B cell (primary cell): ENCODE results near the gene TRAM2. TPM values are rescaled to one million over a fixed set of nuclear protein-coding genes. Genes with fewer than 3 reads are reported as not detected.

Experiments
- ATAC-seq: fragments of 200-7000 bp; cut with Tn5 transposase; one replicate; pipeline ENCODE4 v1.10.0; 2021; ENCODE audit warnings: low read depth, mild to moderate bottlenecking, moderate number of reproducible peaks, moderate library complexity
- CTCF ChIA-PET: fragments of 350-600 bp; sonication (Branson Sonifier 250); formaldehyde crosslinking; loops from one replicate; lab custom pipeline; 2021; ENCODE audit warnings: antibody characterized with exemption, inconsistent platforms; lab: Charles Lee
- POLR2A ChIA-PET: fragments of 350-600 bp; sonication (Branson Sonifier 250); formaldehyde crosslinking; loops from one replicate; lab custom pipeline; 2021; ENCODE audit warnings: antibody characterized with exemption; lab: Charles Lee
- DNase-seq: peaks from one replicate; pipeline ENCODE4 v3.0.0; 2013
- H2AFZ ChIP-seq: 2 replicates; pipeline ENCODE4 v1.6.1; 2012; ENCODE audit warnings: mild to moderate bottlenecking, low read depth, low read length; ENCODE audit not compliant: insufficient read depth, poor library complexity, severe bottlenecking
- H3K27ac ChIP-seq, 2 donors: 1 replicate in 1 of 2; 2 replicates in 1 of 2; pipeline ENCODE4 v1.5.1; 2012 to 2013; ENCODE audit warnings: low read length in 2 of 2, mild to moderate bottlenecking in 2 of 2, moderate library complexity in 1 of 2
- H3K27me3 ChIP-seq, 4 experiments: fragments of 200-600 bp in 1 of 4; sonication (generic) in 1 of 4; replicated peaks in 1 of 4; 1 replicate in 2 of 4; 2 replicates in 2 of 4; pipeline versions ENCODE4 v1.6.1 to v1.7.0; 2013 to 2016; ENCODE audit warnings: low read length in 3 of 4, mild to moderate bottlenecking in 2 of 4, mixed read lengths in 1 of 4, moderate library complexity in 1 of 4; ENCODE audit not compliant: insufficient read depth in 4 of 4, control insufficient read depth in 3 of 4; ENCODE audit errors: control extremely low read depth in 1 of 4
- H3K36me3 ChIP-seq, 2 experiments: replicated peaks in 1 of 2; 1 replicate in 1 of 2; 2 replicates in 1 of 2; pipeline versions ENCODE4 v1.6.1 to v1.7.1; 2013; ENCODE audit warnings: low read length in 1 of 2; ENCODE audit not compliant: insufficient read depth in 2 of 2, control insufficient read depth in 1 of 2; ENCODE audit errors: control extremely low read depth in 1 of 2, extremely low read depth in 1 of 2
- H3K4me1 ChIP-seq, 2 donors: fragments of 200-600 bp in 1 of 2; sonication (generic) in 1 of 2; 1 replicate in 1 of 2; 2 replicates in 1 of 2; pipeline versions ENCODE4 v1.5.1 to v1.6.1; 2013 to 2017; ENCODE audit warnings: low read length in 2 of 2; ENCODE audit not compliant: control insufficient read depth in 2 of 2, insufficient read depth in 2 of 2
- H3K4me2 ChIP-seq: replicated peaks from 2 replicates; pipeline ENCODE3; 2012; ENCODE audit warnings: mild to moderate bottlenecking, low read depth, low read length; ENCODE audit not compliant: poor library complexity, severe bottlenecking
- H3K4me3 ChIP-seq, 5 experiments: fragments of 200-600 bp in 1 of 5; sonication (generic) in 1 of 5; 1 replicate in 3 of 5; 2 replicates in 2 of 5; pipeline versions ENCODE4 v1.5.1 to v1.7.0; 2011 to 2016; ENCODE audit warnings: low read length in 4 of 5, mild to moderate bottlenecking in 4 of 5, low read depth in 2 of 5, control low read depth in 1 of 5, moderate library complexity in 1 of 5; ENCODE audit not compliant: insufficient read depth in 1 of 5; ENCODE audit errors: control extremely low read depth in 1 of 5, extremely low read depth in 1 of 5
- H3K79me2 ChIP-seq: fragments of 200-600 bp; sonication (generic); one replicate; pipeline ENCODE4 v1.6.0; 2016; ENCODE audit warnings: low read length; ENCODE audit not compliant: control insufficient read depth, insufficient read depth
- H3K9ac ChIP-seq: fragments of 200-600 bp; sonication (generic); 2 replicates; pipeline ENCODE4 v1.6.1; 2017; ENCODE audit warnings: mild to moderate bottlenecking, low read length, moderate library complexity
- H3K9me3 ChIP-seq, 3 donors: one replicate each; pipeline versions ENCODE4 v1.6.1 to v1.7.1; 2013; ENCODE audit warnings: low read length in 2 of 3; ENCODE audit not compliant: control insufficient read depth in 2 of 3, insufficient read depth in 1 of 3; ENCODE audit errors: control extremely low read depth in 1 of 3
- H4K20me1 ChIP-seq: 2 replicates; pipeline ENCODE4 v1.6.0; 2012; ENCODE audit warnings: mild to moderate bottlenecking, low read length; ENCODE audit not compliant: insufficient read depth, control insufficient read depth, poor library complexity, severe bottlenecking
- H3K27ac Mint-ChIP-seq: one replicate; pipeline ENCODE4 v1.8.0; 2021; ENCODE audit warnings: mixed read lengths
- H3K27me3 Mint-ChIP-seq: one replicate; pipeline ENCODE4 v1.8.0; 2021; ENCODE audit warnings: mixed read lengths
- H3K4me1 Mint-ChIP-seq: one replicate; pipeline ENCODE4 v1.8.0; 2021; ENCODE audit warnings: mixed read lengths
- H3K4me3 Mint-ChIP-seq: one replicate; pipeline ENCODE4 v1.8.0; 2021; ENCODE audit warnings: mixed read lengths
- H3K9me3 Mint-ChIP-seq: one replicate; pipeline ENCODE4 v1.8.0; 2022; ENCODE audit warnings: mixed read lengths; ENCODE audit not compliant: insufficient read depth
- EZH2 ChIP-seq: IDR thresholded peaks from 2 replicates; pipeline ENCODE4 v1.6.1; 2012; ENCODE audit warnings: borderline replicate concordance, low read depth, mild to moderate bottlenecking, moderate library complexity, low read length; ENCODE audit not compliant: insufficient read depth, poor library complexity, severe bottlenecking
- WGBS: methylation state at CpG from one replicate; pipeline ENCODE4 v1.1.5; 2013; ENCODE audit warnings: missing lambda C conversion rate; ENCODE audit not compliant: insufficient coverage; 5-methylcytosine and 5-hydroxymethylcytosine counted together
- intact Hi-C: fragments of 100-400 bp; cut with micrococcal nuclease; formaldehyde crosslinking; loops from one replicate; pipeline ENCODE4 v1.10.0; 2022
- polyA plus RNA-seq: library from polyadenylated mRNA; depleted of rRNA; stranded (reverse); fragments of >200 nt; gene quantifications from 2 replicates; pipeline ENCODE4 v1.2.3, GENCODE V29; 2012
- total RNA-seq, 2 donors: library from RNA; stranded (reverse); fragments of 120-200 nt in 1 of 2; gene quantifications; 1 replicate in 1 of 2; 2 replicates in 1 of 2; pipeline versions ENCODE4 v1.2.3 to v1.2.4, GENCODE V29; 2013 to 2022
- TF ChIP-seq, protein P1 (sequence below): fragments of 200-600 bp; IDR thresholded peaks from one replicate; pipeline ENCODE4 v1.8.0; 2022; ENCODE audit warnings: antibody characterized with exemption, mild to moderate bottlenecking

Gene TRAM2
- total and polyA plus RNA-seq, 2 donors (not counting 1 experiment from before 2014, with no cell fraction given), result 9.0 to 13.3 TPM

- TF ChIP-seq EZH2, result no peak
- TF ChIP-seq, protein P1, sequence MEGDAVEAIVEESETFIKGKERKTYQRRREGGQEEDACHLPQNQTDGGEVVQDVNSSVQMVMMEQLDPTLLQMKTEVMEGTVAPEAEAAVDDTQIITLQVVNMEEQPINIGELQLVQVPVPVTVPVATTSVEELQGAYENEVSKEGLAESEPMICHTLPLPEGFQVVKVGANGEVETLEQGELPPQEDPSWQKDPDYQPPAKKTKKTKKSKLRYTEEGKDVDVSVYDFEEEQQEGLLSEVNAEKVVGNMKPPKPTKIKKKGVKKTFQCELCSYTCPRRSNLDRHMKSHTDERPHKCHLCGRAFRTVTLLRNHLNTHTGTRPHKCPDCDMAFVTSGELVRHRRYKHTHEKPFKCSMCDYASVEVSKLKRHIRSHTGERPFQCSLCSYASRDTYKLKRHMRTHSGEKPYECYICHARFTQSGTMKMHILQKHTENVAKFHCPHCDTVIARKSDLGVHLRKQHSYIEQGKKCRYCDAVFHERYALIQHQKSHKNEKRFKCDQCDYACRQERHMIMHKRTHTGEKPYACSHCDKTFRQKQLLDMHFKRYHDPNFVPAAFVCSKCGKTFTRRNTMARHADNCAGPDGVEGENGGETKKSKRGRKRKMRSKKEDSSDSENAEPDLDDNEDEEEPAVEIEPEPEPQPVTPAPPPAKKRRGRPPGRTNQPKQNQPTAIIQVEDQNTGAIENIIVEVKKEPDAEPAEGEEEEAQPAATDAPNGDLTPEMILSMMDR, result no peak
- H3K27ac Mint-ChIP-seq, result no peak overlapping the region
- peaks cover 2% of the 10 kb centered on the region for H3K4me1 Mint-ChIP-seq
- no peak overlapping the region for H3K4me3 Mint-ChIP-seq
- ATAC-seq (no peak), DNase-seq (no peak)
- no peak overlapping the region for H3K4me2 ChIP-seq
- no peak overlapping the region for H2AFZ ChIP-seq
- H3K27me3 Mint-ChIP-seq, result no peaks in the 10 kb centered on the region
- ChIA-PET POLR2A (no interaction called here), CTCF (no interaction called here)
- no peaks in the 10 kb centered on the region for H3K27me3 ChIP-seq
- H3K36me3 ChIP-seq, result peaks cover 0 to 62% of the 10 kb centered on the region in 2 experiments
- no peaks in the 10 kb centered on the region for H3K9me3 ChIP-seq
- H4K20me1 ChIP-seq, result no peaks in the 10 kb centered on the region
- no peak overlapping the region for H3K4me3 ChIP-seq
- intact Hi-C loops, result no loop called here
- H3K27ac ChIP-seq, result no peak overlapping the region
- no peaks in the 10 kb centered on the region for H3K4me1 ChIP-seq
- H3K9me3 Mint-ChIP-seq, result no peaks in the 10 kb centered on the region
- H3K79me2 ChIP-seq, result no peaks in the 10 kb centered on the region
- H3K9ac ChIP-seq, result no peak overlapping the region
Observed at GRCh38 chr6:52510213-52510562, 66.7 kb downstream of the TRAM2 start.

GRCh38 chr6:52509281-52510212 lies 67.3 kb downstream of the TRAM2 start:
- Histone ChIP-seq H3K4me3 (no peak overlapping the region), H2AFZ (no peak overlapping the region), H3K4me1 (no peaks in the 10 kb centered on the region), H3K4me2 (no peak overlapping the region), H4K20me1 (no peaks in the 10 kb centered on the region), H3K36me3 (peaks cover 0 to 58% of the 10 kb centered on the region in 2 experiments), H3K79me2 (no peaks in the 10 kb centered on the region), H3K9ac (no peak overlapping the region), H3K27ac (no peak overlapping the region), H3K27me3 (no peaks in the 10 kb centered on the region), H3K9me3 (no peaks in the 10 kb centered on the region)
- no peak overlapping the region for H3K27ac Mint-ChIP-seq
- no peak overlapping the region for H3K4me3 Mint-ChIP-seq
- POLR2A ChIA-PET, result interaction anchor here (0.6 kb wide), 1 partner anchor 50 kb away, joined by 3 read pairs; no protein-coding TSS in a partner anchor
- no peak for DNase-seq
- no peak for ATAC-seq
- H3K4me1 Mint-ChIP-seq, result peaks cover 2% of the 10 kb centered on the region
- intact Hi-C loops, result no loop called here
- TF ChIP-seq, protein P1, result no peak
- TF ChIP-seq EZH2, result no peak
- 80% methylated on average over 13 of the region's 14 CpGs for WGBS
- H3K27me3 Mint-ChIP-seq, result no peaks in the 10 kb centered on the region
- H3K9me3 Mint-ChIP-seq, result no peaks in the 10 kb centered on the region
- CTCF ChIA-PET, result interaction anchor here (1.3 kb wide), 1 partner anchor 109 kb away, joined by 3 read pairs; no protein-coding TSS in a partner anchor
